Coronary artery (tissue), 2 donors: ENCODE measurements around the gene ALDH1A1.
A peak's percentile ranks its signal among the peaks of the same experiment; 100 is the strongest.

ENCODE experiments used
- DNase-seq: peaks from one replicate; pipeline ENCODE4 v3.0.0-alpha.2; 2017; ENCODE audit warnings: low spot score
- H3K27ac ChIP-seq, 2 donors: fragments of 200-600 bp; sonication (generic); one replicate each; pipeline ENCODE4 v1.5.1; 2016 to 2019
- H3K4me3 ChIP-seq: fragments of 200-600 bp; sonication (generic); 2 replicates; pipeline ENCODE4 v1.5.1; 2016; ENCODE audit warnings: mild to moderate bottlenecking, moderate library complexity
- CTCF ChIP-seq: fragments of 200-600 bp; sonication (generic); IDR thresholded peaks from one replicate; pipeline ENCODE4 v1.5.1; 2019; ENCODE audit warnings: antibody characterized with exemption

ALDH1A1 gene

GRCh38 chr9:72952914-72953313, at the start of gene ALDH1A1:
TSS of gene ALDH1A1 (minus strand) at chr9:72953053. CDS start at chr9:72953000, 53 bp downstream.
- H3K4me3 ChIP-seq, result peak within 1 kb of the TSS; percentile 55
- DNase-seq, result no peak
- no peak for TF ChIP-seq CTCF
- H3K27ac ChIP-seq, result peak within 1 kb of the TSS; percentile 11 to 62

DNA sequence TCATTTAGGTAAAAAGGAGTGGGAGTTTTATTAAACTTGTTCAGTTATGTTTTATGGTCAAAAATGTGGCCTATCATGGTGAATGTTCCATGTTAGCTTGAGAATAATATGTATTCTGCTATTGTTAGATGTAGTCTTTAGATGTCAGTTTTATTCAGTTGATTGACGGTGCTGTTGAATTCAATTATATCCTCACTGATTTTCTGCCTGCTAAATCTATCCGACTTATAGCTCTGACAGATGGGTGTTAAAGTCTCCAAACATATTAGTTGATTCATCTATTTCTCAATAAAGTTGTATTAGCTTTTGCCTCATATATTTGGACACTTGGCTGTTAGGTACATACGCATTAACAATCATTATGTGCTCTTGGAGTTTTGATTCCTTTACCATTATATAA, 49.0 kb upstream of the ALDH1A1 start:
- no peak overlapping the region for H3K27ac ChIP-seq
- no peak overlapping the region for H3K4me3 ChIP-seq
- no peak for TF ChIP-seq CTCF
- no peak for DNase-seq

DNA sequence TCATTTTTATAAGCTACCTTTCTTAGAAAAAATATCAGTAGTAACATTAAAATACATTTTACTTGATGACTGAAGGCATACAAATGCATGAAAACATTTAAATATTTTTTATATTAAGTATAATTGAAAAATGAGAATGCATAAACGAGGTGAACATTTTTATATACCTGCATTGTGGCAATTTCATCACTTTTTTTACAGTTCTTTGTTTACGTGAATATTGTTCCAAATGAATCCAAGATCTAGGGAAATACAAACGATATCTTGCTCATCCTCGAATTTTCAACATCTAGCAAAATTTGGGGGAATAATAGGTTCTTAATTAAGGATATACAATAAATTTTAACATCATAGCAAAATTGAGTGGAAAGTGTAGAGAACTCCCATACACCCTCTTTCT, 45.5 kb upstream of the ALDH1A1 start:
- TF ChIP-seq CTCF, result no peak
- no peak overlapping the region for H3K27ac ChIP-seq
- DNase-seq, result no peak
- H3K4me3 ChIP-seq, result no peak overlapping the region

DNA sequence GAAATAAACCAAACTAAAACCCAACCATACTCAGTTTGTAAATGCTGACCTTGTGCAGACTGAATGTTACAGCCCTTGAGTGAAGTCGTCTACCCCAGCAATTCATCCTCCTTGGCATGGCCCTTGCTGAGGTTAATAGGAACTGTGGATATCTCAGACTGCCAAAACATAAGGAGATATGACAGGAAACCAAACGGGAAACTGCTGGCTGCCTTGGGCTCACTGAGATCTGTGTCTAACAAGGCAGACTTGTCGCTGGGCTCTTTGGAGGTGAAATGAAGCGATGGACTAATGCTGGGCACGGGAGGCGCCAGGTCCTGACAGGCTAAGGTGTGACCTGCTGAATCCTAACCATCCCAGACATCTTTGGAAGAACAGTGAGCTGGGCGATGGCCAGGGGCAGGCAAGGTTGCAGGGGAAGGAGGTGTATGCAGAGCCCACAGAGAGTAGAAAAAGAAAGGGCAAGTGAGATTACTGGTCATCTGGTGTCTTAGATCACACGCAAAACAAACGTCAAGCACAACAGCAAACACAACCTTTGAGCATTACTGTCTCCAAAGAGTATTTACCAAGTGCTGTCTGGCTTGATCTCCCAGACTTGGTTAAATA, 44.6 kb upstream of the ALDH1A1 start:
- H3K27ac ChIP-seq, result no peak overlapping the region
- peak overlapping the region; percentile 43 for H3K4me3 ChIP-seq

DNA sequence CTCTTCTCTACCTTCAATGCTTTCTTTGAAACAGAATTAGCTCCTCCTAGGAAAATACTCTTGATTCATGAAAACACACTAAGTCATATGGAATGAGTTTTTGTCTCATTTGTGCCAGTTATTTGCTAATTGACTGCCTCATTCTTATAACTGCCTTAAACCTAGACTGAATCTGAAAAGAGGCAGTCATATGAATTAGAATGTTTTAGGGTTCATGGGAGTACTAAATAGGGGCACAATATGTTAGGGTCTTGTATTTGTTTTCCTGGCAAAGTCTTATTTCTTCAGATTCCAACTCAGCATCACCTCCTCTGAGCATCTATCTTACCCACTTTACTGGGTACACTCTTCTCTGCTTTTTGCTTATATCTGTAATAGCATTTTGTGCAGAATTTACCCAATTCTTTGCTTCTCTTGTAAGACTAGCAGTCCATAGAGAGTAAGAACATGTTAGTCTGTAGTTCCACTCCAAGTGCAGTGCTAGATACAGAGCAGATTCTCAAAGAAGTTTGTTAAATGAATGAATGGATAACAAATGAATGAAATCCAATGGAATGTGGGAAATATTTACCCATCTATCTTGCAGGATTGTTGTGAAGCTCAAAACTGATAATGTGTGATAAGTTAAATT, 43.9 kb upstream of the ALDH1A1 start:
- TF ChIP-seq CTCF, result no peak
- Histone ChIP-seq H3K4me3 (no peak overlapping the region), H3K27ac (no peak overlapping the region)
- DNase-seq, result no peak

More for the DNA sequence above, 44.6 kb upstream of the ALDH1A1 start:
- no peak for TF ChIP-seq CTCF
- DNase-seq, result no peak

GRCh38 chr9:72996114-72996513, 43.3 kb upstream of the ALDH1A1 start:
- H3K27ac ChIP-seq, result no peak overlapping the region
- H3K4me3 ChIP-seq, result no peak overlapping the region
- no peak for DNase-seq
- no peak for TF ChIP-seq CTCF
